Limb (tissue), 2 donors: ENCODE data around the gene FTCD.
"Not testable (repeated sequence)": the region's sequence is repeated elsewhere in the genome, so short reads cannot be mapped to it uniquely, and the experiment has no call there.

Experiments
- DNase-seq, 2 donors: peaks; one replicate each; pipeline ENCODE4 v3.0.0-alpha.2; 2016; ENCODE audit errors: extremely low spot score in 2 of 2

Gene FTCD

DNA sequence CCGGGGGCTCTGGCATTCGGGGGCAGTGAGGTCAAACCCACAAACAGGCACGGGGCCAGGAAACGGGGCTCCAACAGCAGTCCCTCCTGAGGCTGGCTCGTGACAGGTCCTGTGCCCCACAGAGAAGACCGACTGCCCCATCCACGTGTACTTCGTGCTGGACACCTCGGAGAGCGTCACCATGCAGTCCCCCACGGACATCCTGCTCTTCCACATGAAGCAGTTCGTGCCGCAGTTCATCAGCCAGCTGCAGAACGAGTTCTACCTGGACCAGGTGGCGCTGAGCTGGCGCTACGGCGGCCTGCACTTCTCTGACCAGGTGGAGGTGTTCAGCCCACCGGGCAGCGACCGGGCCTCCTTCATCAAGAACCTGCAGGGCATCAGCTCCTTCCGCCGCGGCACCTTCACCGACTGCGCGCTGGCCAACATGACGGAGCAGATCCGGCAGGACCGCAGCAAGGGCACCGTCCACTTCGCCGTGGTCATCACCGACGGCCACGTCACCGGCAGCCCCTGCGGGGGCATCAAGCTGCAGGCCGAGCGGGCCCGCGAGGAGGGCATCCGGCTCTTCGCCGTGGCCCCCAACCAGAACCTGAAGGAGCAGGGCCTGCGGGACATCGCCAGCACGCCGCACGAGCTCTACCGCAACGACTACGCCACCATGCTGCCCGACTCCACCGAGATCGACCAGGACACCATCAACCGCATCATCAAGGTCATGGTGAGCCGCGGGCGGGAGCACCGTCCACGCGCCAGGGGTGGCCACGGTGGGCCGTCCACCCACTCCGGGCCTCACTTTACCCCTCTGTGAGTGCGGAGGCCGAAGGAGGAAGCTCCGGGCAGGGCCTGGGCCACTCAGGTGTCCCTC lies 43.3 kb downstream of the FTCD start:
- DNase-seq, result no peak

DNA sequence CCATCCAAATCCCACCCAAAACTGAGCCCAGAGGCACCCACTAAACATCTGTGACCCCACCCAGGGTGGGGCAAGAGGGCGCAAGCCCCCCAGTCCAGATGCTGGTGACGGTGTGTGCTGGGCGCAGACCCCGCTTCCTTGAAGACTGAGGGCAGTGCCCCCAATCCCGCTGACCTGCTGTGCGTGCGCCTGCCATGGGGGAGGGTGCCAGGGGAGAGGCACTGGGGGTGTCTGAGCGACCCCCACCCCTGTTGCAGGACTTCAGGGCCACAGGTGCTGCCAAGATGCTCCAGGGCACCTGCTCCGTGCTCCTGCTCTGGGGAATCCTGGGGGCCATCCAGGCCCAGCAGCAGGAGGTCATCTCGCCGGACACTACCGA lies 44.2 kb downstream of the FTCD start:
- DNase-seq, result no peak

DNA sequence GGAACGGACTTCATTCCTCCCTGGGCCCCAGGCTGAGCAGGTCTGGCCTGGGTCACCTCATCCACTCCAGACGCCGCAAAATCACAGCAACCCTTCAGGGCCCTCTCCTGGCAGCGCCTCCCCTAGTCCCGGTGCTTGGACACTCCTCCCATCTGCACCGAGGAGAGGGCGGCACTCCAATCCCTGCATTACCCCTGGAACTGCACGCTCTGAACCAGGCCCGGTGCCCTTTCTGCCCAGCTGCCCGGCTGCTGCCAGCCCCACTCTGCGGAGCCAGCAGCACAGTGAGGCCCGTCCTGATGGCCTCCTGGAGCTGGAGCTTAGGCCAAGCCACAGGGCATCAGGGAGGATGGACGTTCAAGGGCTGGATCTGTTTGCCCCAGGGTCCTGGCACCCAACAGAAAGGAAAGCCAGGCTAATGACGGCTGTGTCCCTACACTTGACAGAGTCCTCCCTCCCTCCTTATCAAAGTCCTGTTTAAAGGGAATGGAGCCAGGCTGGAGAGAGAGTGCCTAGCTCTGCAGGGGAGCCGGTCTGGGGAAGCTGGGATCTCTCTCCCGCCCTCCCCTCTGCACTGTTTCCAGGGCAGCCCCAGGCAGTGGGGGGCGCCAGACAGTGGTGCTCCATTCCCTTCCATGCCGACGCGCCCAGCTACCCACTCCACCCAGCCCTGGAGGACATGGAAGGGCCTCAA lies 44.7 kb downstream of the FTCD start:
- DNase-seq, result peak in 1 of 2 donors; percentile 32

- no peak for DNase-seq
These were observed 45.8 kb downstream of the FTCD start for GRCh38 chr21:46109313-46110221.

- no peak for DNase-seq
These were observed 46.5 kb downstream of the FTCD start for GRCh38 chr21:46108827-46109312.

DNA sequence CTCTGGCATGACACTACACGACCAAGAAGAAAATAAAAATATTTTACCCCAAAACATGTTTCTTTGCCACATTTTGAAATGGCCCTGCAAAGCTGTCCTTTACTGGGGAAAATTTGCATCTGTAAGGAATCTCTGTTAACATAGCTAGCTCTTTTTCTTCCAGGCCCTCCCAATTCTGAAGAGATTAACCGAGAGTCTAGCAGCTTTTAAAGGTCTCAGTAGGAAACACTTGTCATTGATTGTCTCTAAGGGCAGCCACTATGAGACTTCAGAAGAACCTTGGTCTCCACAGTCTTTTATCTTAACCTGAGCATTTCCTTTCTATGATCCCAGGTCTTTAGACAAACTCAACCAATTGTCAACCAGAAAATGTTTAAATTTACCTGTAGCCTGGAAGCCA lies 48.0 kb downstream of the FTCD start:
- DNase-seq, result not testable (repeated sequence)

- DNase-seq, result no peak
These were observed 51.3 kb downstream of the FTCD start for GRCh38 chr21:46104104-46104503.

GRCh38 chr21:46100906-46101305 lies 54.5 kb downstream of the FTCD start:
- no peak for DNase-seq

DNA sequence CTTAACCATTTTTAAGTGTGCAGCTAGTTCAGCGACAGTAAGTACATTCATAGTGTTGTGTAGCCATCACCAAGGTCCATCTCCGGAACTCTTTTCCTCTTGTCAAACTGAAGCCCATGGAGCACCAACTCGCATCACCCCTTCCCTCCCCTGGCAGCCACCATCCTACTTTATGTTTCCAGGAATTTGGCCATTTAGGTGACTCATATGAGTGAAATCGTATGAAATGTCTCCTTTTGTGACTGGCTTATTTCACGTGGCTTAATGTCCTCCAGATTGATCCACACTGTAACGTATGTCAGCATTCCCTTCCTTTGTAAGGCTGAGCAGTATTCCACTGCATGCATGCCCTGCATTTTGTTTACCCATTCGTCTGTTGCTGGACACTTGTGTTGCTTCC lies 55.0 kb downstream of the FTCD start:
- DNase-seq, result no peak

DNA sequence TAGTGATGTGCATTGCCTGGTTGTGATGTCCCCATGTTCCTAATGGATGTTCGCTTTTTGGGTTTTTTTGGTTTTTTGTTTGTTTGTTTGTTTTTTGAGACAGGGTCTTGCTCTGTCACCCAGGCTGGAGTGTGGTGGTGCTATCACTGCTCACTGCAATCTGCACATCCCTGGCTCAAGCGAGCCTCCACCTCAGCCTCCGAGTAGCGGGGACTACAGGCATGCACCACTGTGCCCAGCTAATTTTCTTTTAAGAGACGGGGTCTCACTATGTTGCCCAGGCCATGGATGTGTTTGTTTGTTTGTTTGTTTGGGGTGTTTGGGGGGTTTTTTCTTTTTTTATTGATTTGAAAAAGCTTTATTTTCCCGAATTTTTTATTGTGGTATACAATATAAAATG lies 55.4 kb downstream of the FTCD start:
- DNase-seq, result no peak

- DNase-seq, result peak; percentile 17 to 58
These were observed 55.9 kb downstream of the FTCD start for GRCh38 chr21:46099476-46099875.

GRCh38 chr21:46098303-46099141 lies 56.9 kb downstream of the FTCD start:
- DNase-seq, result peak in 1 of 2 donors; percentile 73

DNA sequence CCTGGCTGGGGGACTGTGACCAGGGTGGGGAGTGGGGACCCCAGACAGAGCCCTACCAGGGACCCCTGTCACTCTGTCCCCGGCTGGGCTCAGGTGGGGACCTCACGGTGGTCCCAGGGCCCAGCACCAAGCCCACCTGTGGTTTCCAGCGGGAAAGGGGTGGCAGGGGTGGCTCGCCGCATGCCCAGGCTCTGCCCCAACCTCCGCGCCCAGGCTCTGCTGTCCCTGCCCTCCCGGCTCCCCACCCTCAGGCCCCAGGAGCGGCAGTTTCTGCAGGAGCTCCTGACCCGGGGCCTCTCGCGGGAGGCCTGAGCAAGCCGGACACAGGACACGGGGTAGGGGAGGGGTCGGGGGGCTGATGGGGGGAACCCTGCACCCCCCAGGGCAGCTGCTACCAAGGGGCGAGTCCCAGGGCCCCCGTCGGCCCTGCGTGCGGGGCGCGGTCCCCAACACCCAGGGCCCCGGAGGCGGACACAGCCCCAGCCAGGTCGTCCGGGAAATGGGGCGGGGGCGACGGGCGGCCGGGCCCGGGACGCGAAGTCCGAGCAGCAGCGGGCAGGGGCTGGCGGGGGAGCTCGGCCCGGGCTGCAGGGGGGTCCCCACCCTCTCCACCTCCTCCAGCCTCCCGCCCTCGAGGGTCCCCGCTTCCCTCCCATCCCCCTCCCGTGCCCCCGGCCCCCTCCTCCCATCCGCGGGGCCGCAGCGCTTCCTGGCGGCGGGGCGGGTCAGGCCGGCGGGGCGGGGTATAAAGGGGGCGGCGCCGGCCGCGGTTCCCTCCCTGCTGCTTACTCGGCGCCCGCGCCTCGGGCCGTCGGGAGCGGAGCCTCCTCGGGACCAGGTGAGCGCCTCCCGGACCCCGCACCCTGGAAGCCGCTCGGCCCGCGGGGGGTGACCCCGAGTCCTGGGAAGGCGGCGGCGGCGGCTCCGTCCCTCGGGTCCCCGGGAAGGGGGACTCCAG lies 57.8 kb downstream of the FTCD start, which contains the start of gene COL6A2:
Gene COL6A2, plus strand, starts transcription at position 777 of the 958 bp plus-strand sequence.
- peak; percentile 67 to 88 for DNase-seq

DNA sequence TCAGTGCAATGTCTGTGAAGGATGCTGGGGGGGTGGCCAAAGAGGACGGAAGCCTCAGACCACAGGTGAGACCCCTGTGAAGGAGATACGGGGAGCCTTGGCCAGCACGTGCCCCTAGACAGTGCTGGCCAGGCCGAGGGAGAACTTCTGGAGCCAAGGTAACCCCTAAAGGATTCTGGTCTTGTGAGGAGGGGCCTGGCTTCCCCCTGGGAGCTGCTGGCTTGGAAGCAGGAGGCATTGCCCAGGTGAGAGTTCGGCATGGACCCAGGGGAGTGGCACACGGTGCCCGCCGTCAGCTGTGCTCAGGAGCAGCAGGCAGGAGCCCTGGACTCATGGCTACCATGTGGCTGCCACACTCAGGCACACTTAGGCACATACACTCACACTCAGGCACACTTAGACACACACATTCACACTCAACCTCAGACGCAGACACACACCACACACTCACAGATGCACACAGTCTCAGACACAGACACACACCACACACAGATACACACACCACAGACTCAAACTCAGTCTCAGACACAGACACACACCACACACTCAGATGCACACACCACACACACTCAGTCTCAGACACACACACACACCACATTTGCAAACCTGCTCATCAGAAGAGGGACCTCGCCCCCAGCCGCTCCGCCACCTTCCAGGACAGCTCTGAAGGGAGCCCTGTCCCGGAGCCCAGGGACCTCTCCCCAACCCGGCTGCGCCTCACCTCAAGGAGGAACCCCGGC lies 58.6 kb downstream of the FTCD start:
- peak in 1 of 2 donors; percentile 33 for DNase-seq

DNA sequence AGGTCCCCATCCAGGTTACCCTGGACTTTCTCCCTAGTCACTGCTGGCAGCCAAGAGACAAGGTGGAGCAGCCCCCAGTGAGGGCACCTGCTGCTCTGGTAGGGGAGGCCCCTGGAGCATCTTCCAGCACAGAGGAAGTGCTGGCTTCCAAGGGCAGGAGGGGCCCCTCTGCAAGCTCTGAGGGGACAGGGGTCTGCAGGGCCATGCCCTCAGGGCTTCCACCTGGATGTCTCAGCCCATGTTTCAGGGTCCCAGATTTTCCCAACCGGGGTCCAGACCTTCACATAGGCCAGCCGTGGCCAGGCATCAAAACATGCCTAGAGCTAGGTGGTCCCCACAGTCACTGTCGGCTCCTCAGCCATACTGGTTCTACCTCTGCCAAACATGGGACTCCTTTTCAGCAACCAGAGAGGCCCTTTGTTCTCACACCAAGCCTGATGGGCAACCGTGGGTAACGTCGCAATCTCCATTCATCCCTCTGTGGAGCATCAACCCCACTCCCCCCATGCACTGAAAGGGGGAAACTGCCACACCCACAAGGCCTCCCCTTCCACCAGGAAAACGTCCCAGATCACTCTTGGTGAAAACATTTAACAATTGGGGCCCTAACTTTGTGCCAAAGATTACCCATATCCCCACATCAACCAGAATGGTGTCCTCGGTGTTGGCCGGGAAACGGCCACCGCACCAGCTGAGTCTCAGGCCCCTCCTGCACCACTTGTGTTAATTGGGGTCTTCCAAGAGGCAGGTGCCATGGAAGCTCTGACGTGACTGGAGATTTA lies 59.4 kb downstream of the FTCD start:
- no peak for DNase-seq

GRCh38 chr21:46095083-46095719 lies 60.2 kb downstream of the FTCD start:
- DNase-seq, result no peak

- DNase-seq, result no peak
These were observed 60.8 kb downstream of the FTCD start for GRCh38 chr21:46094401-46095082.
